Endodermal cell (in vitro differentiated cells): ENCODE results near the gene FNDC8. TPM values are rescaled to one million over a fixed set of nuclear protein-coding genes. Genes with fewer than 3 reads are reported as not detected.

Experiments
- total RNA-seq, 2 donors: library from RNA; stranded (reverse); fragmentation: NEBNext Ultra II Directional in 1 of 2; extraction: Animal tissue kit (Norgen Biotek cat#: 25700) in 1 of 2; gene quantifications; 2 replicates in 1 of 2; 3 replicates in 1 of 2; pipeline ENCODE4 v1.2.1, GENCODE V29; 2021

FNDC8 gene
- total RNA-seq, 2 donors from 2014 or later: not detected

Other genes with a start within 250 kb of the FNDC8 start
- gene CCT6B, start 160.2 kb upstream of the FNDC8 start, total RNA-seq: 1 to 10 TPM in 1 of 2 donors, under 1 TPM in 1; 0.88 to 2.8 TPM
- gene ZNF830, start 160.1 kb upstream of the FNDC8 start, total RNA-seq: 10 to 100 TPM; 18.5 to 23.3 TPM
- 100 to 1,000 TPM; 110 to 130 TPM for gene LIG3, start 141.1 kb upstream of the FNDC8 start, total RNA-seq
- gene RFFL, start 57.9 kb upstream of the FNDC8 start, total RNA-seq: 10 to 100 TPM; 33.8 to 56.6 TPM
- gene RAD51D, start 1.8 kb upstream of the FNDC8 start, total RNA-seq: 10 to 100 TPM; 24.8 to 26.0 TPM
- 10 to 100 TPM; 20.7 to 26.9 TPM for gene NLE1, start 20.7 kb downstream of the FNDC8 start, total RNA-seq
- gene UNC45B, start 26.2 kb downstream of the FNDC8 start, total RNA-seq: not detected
- not detected for gene SLC35G3, start 72.8 kb downstream of the FNDC8 start, total RNA-seq
- 10 to 100 TPM; 12.4 TPM for gene SLFN5, start 121.5 kb downstream of the FNDC8 start, total RNA-seq